Kasumi-1 (cell line): Measurements from ENCODE around the gene ASTN1.

Experiments used
- DNase-seq, 2 experiments: peaks; one replicate each; lab custom pipeline; 2025; lab: John Stamatoyannopoulos, UW

ASTN1 gene

DNA sequence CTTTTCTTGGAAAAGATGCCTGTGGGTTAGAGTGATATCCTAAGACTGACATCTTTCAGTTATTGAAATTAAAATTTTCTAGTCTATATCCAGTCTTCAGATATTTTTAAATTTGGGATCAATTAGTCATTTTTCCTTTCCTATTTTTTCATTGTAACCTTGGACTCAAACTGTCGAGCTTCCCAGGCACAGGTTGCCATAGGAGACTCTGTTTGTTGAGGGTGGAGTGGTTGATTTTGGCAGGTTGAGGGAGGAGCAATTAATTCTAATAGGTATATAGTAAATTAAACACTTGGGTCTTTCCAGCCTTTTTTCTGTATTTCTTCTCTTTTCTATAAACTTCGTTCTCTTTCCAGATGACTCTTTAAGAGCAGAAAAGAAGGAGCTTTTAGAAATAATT lies 326.8 kb downstream of the ASTN1 start:
- no peak for DNase-seq

DNA sequence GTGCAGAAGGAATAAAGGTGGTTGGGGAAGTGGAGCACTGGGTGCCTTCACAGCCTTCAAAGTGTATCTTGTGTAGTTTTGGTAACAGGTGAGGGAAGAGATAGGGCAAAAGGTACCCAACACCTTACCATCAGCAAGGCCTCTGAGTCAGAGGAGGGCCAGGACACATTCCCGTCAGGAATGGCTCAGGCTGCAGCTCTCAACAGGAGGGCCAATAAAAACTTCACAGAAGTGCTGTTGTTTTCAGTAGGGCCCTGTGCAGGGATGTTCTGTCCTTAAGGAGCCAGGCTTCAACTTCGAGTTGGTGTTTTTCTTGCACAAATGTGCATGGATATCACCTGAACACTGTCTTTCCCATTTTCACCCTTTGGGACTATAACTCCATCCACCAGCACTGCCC lies 333.4 kb downstream of the ASTN1 start:
- no peak for DNase-seq

DNA sequence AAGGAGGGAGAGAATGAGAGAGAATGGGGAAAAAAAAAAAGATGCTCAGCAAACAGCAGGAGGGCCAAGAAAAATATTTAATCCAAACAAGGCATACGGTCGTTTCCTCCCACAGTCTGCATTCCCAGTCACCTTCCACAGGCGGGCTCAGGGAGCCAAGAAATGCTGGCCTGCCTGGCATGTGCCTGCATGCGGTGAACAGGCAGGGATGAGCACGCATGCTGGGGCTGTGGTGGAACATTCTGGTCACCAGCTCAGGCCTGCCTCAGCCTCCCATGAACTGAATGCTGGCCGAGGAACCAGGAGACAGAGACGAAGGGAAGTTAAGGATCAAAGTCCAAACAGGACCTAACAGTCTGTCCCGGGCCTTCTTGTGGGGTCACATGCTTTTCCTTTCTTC lies 335.3 kb downstream of the ASTN1 start:
- no peak for DNase-seq

DNA sequence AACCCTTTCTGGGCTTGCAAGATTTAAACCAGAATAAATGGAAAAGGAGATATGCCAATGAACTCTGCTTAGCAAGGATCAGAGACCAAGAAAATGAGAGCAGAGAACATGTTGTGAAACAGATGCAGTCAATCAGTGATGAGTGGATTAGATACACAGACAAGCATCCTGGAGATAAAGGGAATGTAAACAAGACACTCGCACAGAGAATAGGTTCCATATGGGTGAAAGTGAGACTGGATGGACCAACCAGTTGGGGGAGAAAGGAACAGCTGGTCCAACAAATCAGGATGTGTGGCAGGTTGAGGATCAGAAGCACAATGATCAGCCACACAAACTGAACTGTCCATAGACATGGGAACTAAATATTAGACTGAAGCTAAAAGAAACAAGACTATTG lies 338.2 kb downstream of the ASTN1 start:
- DNase-seq, result no peak

DNA sequence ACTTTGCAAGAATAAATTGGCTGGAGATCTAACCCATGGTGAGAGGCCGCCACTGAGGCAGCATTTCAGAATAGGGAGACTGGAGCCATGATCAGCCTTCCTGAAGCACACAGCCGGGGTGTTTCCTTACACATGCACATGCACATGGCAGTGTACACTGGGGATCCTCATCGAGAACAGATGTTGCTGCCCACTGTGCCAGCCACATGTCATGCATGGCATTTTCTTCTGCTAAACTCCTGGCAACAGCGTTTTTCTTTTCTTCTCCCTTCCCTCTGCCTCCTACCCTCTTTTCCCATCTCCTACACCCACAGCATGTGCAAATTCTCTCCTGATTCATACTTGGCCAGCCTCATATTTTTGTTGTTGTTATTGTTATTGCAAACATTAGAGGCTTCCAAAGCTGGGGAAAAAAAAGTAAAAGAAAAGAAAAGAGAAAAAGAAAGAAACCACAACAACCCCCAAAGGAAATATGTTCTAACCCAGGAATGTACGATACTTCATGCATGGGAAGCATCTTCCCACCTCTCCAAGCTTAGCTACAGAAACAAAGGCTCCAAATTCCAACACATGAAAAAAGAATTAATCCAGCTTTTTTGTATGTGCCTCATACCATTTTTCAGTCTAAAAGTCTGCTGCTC lies 344.0 kb downstream of the ASTN1 start:
- DNase-seq, result no peak

DNA sequence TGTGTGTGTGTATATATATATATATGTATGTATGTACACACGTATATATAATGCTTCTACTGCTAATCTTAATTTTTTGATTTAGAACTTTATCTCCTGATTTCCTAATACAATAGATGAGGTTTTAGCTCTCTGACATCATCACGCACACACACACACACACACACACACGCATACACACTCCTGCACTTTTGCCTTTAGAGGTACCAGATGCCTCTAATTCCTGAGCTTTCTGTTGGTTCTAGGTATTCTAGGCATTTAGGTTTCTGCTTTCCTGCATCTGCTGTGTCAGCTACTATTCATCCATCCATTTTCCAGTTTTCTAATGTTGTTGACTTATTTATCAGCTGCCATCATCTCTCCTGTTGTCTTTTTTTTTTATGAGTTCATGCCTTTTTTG lies 348.3 kb downstream of the ASTN1 start:
- DNase-seq, result no peak

DNA sequence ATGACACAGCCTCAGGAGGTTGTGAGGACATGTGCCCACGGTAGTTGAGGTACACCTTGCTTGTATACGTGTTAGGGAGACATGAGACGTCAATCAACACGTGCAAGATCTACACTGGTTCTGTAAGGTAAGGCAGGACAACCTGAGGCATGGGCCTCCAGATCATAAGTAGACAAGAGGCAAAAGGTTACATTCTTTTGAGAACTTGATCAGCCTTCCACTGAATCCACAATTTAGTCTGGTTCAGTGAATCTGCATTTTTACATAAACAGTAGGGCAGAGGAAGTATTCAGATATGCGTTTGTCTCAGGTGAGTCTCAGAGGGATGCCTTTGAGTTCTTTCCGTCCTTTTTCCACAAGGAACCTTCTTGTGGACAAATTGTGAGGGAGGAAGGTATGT lies 348.9 kb downstream of the ASTN1 start:
- DNase-seq, result no peak

DNA sequence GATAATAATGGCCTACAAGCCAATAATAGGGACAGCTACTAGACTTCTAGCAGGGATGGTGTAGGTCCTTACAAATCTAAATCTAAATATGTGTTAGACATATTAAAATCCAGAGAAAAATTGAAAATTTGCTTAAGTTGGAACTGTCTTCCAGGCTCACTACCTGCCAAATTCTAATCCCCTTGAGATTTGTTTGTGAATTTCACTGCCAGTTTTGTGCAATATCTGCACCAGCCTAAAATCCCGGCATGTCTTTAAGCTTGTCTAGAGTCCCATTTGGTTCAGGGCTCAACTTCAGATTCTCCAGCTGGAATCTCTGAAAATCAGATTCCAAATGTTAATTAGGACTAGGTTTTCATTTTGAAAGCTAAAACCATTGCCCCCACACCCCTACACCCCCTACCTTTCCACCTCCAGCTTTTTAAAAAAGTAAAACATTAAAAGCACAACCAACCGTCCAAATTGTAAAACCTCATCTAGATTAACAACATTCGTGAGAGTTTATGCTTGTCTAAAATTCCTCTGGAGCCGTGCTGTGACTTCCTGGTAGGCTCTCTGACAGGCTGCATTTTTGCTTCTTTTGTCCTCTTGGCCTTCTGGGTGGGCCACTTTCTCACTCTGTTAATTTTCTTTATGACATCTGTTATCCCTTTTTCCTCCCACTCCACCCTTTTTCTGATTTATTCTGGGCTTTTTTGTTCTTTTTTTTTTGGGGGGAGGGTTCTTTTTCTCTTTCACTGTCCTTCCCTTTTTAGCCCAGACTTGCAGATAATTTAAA lies 352.8 kb downstream of the ASTN1 start:
- no peak for DNase-seq

DNA sequence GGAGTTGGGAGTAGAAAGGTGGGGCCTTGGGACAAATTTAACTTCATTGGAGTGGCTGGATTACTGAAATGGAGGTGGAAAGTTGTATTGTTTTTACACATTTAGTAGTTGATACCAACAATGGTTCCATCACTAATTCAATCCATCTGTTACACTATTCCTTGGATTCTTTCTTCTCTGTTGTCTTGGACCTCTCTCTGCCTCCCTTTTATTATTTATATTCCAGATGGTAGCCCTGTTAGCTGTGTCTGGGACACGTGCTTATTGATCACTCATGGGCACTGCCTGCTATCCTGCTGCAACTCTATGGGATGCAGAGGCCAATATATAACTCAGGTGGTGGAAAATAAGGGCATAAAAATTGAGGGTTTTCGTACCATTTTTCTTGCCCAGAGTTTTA lies 355.2 kb downstream of the ASTN1 start:
- DNase-seq, result no peak
